Stimulated activated CD4-positive, alpha-beta T cell treated with anti-CD3 and anti-CD28 coated beads, Interleukin-15, amount 100 ng/mL, for 1 hour (primary cell): ENCODE measurements around the gene CDC37.
A peak's percentile ranks its signal among the peaks of the same experiment; 100 is the strongest.

Experiments used
- DNase-seq, 2 donors: peaks; one replicate each; pipeline ENCODE4 v3.0.0-alpha.2; 2020; ENCODE audit warnings: low read depth in 1 of 2, low spot score in 1 of 2

CDC37 gene

GRCh38 chr19:10403137-10404021 lies at the start of gene CDC37:
Gene CDC37 (minus strand): TSS chr19:10403542. CDS start chr19:10403479, 63 bp downstream.
- DNase-seq: peak; percentile 96 to 98

- DNase-seq: no peak
Observed at GRCh38 chr19:10450853-10451609, 47.7 kb upstream of the CDC37 start.

DNA sequence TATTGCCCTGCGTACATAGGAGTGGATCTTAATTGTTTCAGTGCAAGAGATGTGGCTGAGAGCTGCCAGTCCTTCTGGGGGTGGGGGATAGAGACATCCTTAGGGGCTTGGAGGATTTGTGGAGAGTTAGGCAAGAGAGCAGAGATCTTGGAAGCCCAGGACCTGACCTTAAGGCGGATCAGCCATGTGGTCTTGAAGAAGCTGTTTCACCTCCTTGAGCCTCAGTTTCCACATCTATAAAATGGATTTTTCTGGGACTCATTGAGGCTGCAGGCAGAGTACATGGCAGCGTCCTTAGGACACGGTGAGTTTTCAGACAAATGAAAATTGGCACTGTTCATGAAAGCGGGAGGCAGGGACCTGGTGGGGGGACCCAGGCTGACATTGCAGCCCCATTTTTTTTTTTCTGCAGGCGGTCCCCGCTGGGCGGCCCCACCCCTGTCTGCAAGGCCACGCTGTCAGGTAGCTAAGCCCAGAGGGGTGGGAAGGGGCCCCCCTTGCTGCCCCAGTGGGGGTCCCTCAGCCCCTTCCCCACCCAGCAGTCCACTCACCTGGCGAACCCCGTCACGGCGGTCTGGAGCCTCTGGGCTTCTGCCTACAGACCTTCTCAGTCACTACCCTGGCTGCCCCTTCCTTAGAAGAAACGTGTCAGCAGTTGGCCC lies 47.0 kb upstream of the CDC37 start:
- no peak for DNase-seq

- no peak for DNase-seq
Observed at GRCh38 chr19:10449037-10449436, 45.7 kb upstream of the CDC37 start.

GRCh38 chr19:10442698-10443097 lies 39.4 kb upstream of the CDC37 start:
- no peak for DNase-seq

DNA sequence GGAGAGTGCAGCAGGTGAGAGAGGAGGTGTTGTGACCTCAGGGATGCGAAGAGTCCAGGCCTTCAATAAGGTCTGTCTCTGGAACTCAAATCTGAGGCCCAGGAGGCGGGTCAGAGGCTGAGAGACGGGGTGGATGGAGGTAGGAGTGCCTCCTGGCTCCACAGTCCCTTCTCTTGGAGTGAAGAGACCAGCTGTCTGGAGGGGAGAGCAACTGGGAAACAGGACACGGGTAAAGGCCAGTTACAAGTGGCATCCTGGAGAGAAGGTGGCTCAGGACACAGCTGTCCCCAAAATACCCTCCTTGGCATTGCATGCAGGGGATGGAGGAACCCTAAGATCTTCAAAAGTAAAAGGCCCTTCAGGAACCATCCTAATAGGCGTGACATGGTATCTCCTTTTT lies 36.2 kb upstream of the CDC37 start:
- no peak for DNase-seq

GRCh38 chr19:10433131-10433536 lies 29.8 kb upstream of the CDC37 start:
- no peak for DNase-seq

DNA sequence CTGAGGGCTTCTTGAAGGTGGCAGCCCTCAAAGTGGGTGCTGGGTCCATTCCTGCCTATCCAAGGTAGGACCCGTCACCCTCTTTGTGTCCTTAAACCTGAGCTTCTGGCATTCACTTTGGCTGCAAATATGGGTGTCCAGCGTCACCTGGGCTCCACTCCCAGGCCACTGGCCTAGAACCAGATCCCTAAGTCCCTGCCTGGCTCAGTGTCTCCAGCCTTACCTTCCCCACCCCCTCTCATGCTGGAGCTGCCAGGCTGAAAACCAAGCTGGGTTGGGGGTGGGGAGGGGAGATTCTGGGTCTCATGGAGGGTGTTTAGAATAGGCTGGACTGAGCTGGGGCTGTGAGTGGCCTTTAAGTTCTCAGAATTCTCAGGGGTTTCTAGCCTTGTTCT lies 29.4 kb upstream of the CDC37 start:
- DNase-seq: no peak

GRCh38 chr19:10431943-10432735 lies 28.8 kb upstream of the CDC37 start:
- peak in 1 of 2 donors; percentile 45 for DNase-seq

DNA sequence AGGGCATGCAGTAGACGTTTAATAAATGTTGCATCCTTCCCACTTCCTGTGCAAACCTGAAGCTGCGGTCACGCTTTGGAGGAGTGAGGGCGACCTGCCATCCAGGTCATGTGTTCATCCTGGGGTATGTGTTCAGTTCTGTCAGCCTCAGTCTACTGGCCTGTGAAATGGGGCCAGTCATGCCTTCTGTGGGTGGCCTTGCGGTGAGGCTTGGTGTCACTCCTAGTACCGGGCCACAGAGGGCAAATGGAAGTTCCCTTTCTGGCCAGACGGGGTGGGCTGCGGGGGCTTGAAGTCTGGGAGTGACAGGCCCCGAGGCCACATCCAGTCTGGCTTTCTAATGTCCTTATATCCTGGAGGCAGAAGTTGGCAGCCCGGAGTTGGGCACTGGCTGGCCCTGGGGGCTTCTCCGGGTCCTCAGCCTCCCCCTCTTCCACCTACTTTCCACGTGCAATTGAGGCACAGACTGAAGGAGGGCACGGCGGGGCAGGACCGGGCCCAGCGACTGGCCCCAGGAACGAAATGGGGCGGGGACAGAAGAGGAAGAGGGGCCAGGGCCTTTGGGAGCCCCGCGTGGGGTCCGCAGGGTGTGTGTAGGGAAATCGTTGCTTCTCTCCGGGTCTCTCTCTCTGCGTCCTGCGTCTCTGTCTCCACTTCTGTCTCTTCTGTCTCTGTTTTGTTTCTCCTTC lies 28.1 kb upstream of the CDC37 start:
- DNase-seq: no peak

- no peak for DNase-seq
Observed at GRCh38 chr19:10430505-10431253, 27.3 kb upstream of the CDC37 start.

- DNase-seq: no peak
Observed at GRCh38 chr19:10428996-10429381, 25.6 kb upstream of the CDC37 start.

GRCh38 chr19:10427169-10427568 lies 23.8 kb upstream of the CDC37 start:
- DNase-seq: no peak

DNA sequence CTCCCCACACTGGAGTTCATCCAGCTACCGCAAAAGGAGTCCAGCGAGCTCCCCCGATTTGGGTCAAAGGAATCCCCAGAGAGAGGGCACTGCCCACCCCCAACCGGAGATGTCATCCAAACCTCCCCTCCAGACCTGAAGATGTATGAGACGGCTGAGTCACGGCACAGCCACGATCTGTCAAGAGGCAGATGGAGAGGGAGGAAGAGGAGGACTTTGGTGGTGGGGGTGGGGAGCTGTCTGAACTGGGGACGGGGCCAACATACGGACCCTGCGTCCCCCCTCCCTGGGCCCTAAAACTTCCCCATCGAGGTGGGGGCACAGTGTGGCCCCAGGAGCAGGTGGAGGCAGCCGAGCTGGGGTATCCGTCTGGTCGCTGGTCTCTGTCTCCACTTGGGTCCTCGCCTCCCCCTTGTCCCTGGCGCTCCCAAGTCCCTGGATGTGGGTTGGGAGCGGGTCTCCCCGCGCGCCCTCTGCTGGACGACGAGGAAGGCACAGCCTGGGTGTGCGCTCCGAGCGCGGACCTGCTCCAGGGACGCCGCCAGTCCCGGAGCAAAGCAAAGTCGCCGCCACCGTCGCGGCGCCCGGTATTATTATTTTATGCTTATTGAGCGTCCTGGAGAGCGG lies 20.8 kb upstream of the CDC37 start:
- DNase-seq: peak in 1 of 2 donors; percentile 56

- no peak for DNase-seq
Observed at GRCh38 chr19:10422846-10423245, 19.5 kb upstream of the CDC37 start.

DNA sequence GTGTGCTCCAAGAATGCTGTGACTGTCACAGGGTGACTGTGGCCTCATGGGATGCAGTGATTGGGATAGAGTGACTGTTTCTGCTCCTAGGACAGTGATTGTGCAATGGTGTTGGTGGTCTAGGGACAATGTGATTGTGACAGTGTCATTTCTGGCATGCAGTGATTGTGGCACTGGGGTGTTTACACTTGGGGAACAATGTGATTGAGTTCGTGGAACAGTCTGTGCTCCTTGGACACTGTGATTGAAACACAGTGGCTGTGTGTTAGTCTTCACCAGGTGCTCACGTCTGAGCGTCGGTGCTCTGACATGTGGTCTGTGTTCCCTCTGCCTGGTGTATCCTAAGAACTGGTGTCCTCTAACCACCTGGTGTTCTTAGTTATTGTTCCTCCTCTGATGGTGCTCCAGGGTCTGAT lies 18.7 kb upstream of the CDC37 start:
- DNase-seq: no peak

GRCh38 chr19:10421240-10422045 lies 18.1 kb upstream of the CDC37 start:
- no peak for DNase-seq
